Measurements from ENCODE around the gene PCDHB6.
"Not testable (repeated sequence)": the region's sequence is repeated elsewhere in the genome, so short reads cannot be mapped to it uniquely, and the experiment has no call there.

Gene PCDHB6

GRCh38 chr5:141172381-141173204 is 22.7 kb downstream of the PCDHB6 start, which contains the start of gene PCDHB7:
TSS of gene PCDHB7 (plus strand) at chr5:141172644. CDS start at chr5:141172836, 192 bp downstream.
- peak; percentile 13 to 41 for DNase-seq

- not testable (repeated sequence) for DNase-seq
Observed at GRCh38 chr5:141174291-141175104, 24.6 kb downstream of the PCDHB6 start.

- no peak for DNase-seq
Observed at GRCh38 chr5:141175933-141176332, 26.1 kb downstream of the PCDHB6 start.

- not testable (repeated sequence) for DNase-seq
Observed at GRCh38 chr5:141177577-141178191, 27.8 kb downstream of the PCDHB6 start, which contains the start of gene PCDHB8. TSS of gene PCDHB8 (plus strand) at chr5:141177790. CDS start at chr5:141178035, 245 bp downstream.

- not testable (repeated sequence) for DNase-seq
Observed at GRCh38 chr5:141179371-141179770, 29.5 kb downstream of the PCDHB6 start.

- DNase-seq, result not testable (repeated sequence)
Observed at GRCh38 chr5:141179876-141180275, 30.0 kb downstream of the PCDHB6 start.

- no peak for DNase-seq
Observed at GRCh38 chr5:141180313-141180712, 30.5 kb downstream of the PCDHB6 start.

- DNase-seq, result no peak
Observed at GRCh38 chr5:141182248-141182647, 32.4 kb downstream of the PCDHB6 start, which contains the start of gene PCDHB16. TSS of gene PCDHB16 (plus strand) at chr5:141182387. CDS start at chr5:141182560, 173 bp downstream.

- DNase-seq, result not testable (repeated sequence)
Observed at GRCh38 chr5:141184117-141184855, 34.4 kb downstream of the PCDHB6 start.

- DNase-seq, result peak; percentile 59 to 74
Observed at GRCh38 chr5:141186897-141187512, 37.1 kb downstream of the PCDHB6 start, which contains the start of gene PCDHB9. TSS of gene PCDHB9 (plus strand) at chr5:141187161. CDS start at chr5:141187319, 158 bp downstream.

- DNase-seq, result not testable (repeated sequence)
Observed at GRCh38 chr5:141188682-141189081, 38.8 kb downstream of the PCDHB6 start.

- not testable (repeated sequence) for DNase-seq
Observed at GRCh38 chr5:141189131-141189530, 39.3 kb downstream of the PCDHB6 start.

- peak; percentile 47 to 49 for DNase-seq
Observed at GRCh38 chr5:141192110-141192725, 42.4 kb downstream of the PCDHB6 start, which contains the start of gene PCDHB10. TSS of gene PCDHB10 (plus strand) at chr5:141192353. CDS start at chr5:141192553, 200 bp downstream.

GRCh38 chr5:141194332-141194731 is 44.5 kb downstream of the PCDHB6 start:
- DNase-seq, result not testable (repeated sequence)

GRCh38 chr5:141196363-141196762 is 46.5 kb downstream of the PCDHB6 start:
- DNase-seq, result no peak

- peak in 1 of 2 experiments; percentile 28 for DNase-seq
Observed at GRCh38 chr5:141199359-141200235, 49.7 kb downstream of the PCDHB6 start, which contains the start of gene PCDHB11. TSS of gene PCDHB11 (plus strand) at chr5:141199627. CDS start at chr5:141199775, 148 bp downstream.

GRCh38 chr5:141201126-141201525 is 51.3 kb downstream of the PCDHB6 start:
- not testable (repeated sequence) for DNase-seq

- DNase-seq, result not testable (repeated sequence)
Observed at GRCh38 chr5:141201646-141202045, 51.8 kb downstream of the PCDHB6 start.

All from AML-193 (cell line).